Stimulated activated naive B cell treated with anti-CD40 and anti-IgM and Interleukin-4, amounts not matched to agents 10 μg/mL and 1 μg/mL and 100 μg/mL, for 72 hours (primary cell): ENCODE measurements around the gene PLPPR3.

Experiments
- ATAC-seq, 2 donors: fragments of 150-1000 bp; cut with Tn5 transposase; replicated peaks; 2 replicates each; pipeline ENCODE4 v1.10.0; 2021; ENCODE audit warnings: moderate library complexity in 1 of 2
- DNase-seq: peaks from one replicate; pipeline ENCODE4 v3.0.0; 2021
- H3K27ac Mint-ChIP-seq: one replicate; pipeline ENCODE4 v1.8.0; 2022; ENCODE audit warnings: mild to moderate bottlenecking, mixed read lengths
- H3K27me3 Mint-ChIP-seq, 2 donors: one replicate each; pipeline ENCODE4 v1.8.0; 2022; ENCODE audit warnings: mixed read lengths in 2 of 2
- H3K36me3 Mint-ChIP-seq, 2 donors: one replicate each; pipeline ENCODE4 v1.8.0; 2022; ENCODE audit warnings: mixed read lengths in 2 of 2, mild to moderate bottlenecking in 1 of 2
- H3K4me1 Mint-ChIP-seq, 2 donors: one replicate each; pipeline ENCODE4 v1.8.0; 2022; ENCODE audit warnings: mixed read lengths in 2 of 2, mild to moderate bottlenecking in 1 of 2
- H3K4me3 Mint-ChIP-seq, 2 donors: one replicate each; pipeline ENCODE4 v1.8.0; 2022; ENCODE audit warnings: mild to moderate bottlenecking in 2 of 2, mixed read lengths in 2 of 2, moderate library complexity in 1 of 2
- H3K9me3 Mint-ChIP-seq, 2 donors: one replicate each; pipeline ENCODE4 v1.8.0; 2022; ENCODE audit warnings: mixed read lengths in 2 of 2, mild to moderate bottlenecking in 1 of 2

The PLPPR3 gene

GRCh38 chr19:821825-822503 lies at the start of gene PLPPR3:
Gene PLPPR3 (minus strand): TSS chr19:821955. CDS start chr19:821559, 396 bp downstream.
- ATAC-seq (no peak), DNase-seq (no peak)
- no peak within 1 kb of the TSS for H3K27ac Mint-ChIP-seq
- peaks cover under 1% of the 10 kb centered on the region in 2 donors for H3K9me3 Mint-ChIP-seq
- peaks cover 17 to 25% of the 10 kb centered on the region in 2 donors for H3K27me3 Mint-ChIP-seq
- H3K36me3 Mint-ChIP-seq = peaks cover 1 to 4% of the 10 kb centered on the region in 2 donors
- peaks cover 0 to 1% of the 10 kb centered on the region in 2 donors for H3K4me1 Mint-ChIP-seq
- peak within 1 kb of the TSS; percentile 36 to 53 for H3K4me3 Mint-ChIP-seq

GRCh38 chr19:870963-871401 lies 49.2 kb upstream of the PLPPR3 start:
- Mint-ChIP-seq H3K4me3 (no peak overlapping the region), H3K36me3 (peaks cover 46 to 49% of the 10 kb centered on the region in 2 donors), H3K27me3 (no peaks in the 10 kb centered on the region), H3K27ac (no peak overlapping the region), H3K9me3 (peaks cover 0 to 1% of the 10 kb centered on the region in 2 donors), H3K4me1 (peaks cover 10 to 16% of the 10 kb centered on the region in 2 donors)
- DNase-seq (no peak), ATAC-seq (no peak)

GRCh38 chr19:870314-870713 lies 48.6 kb upstream of the PLPPR3 start:
- Mint-ChIP-seq H3K36me3 (peaks cover 45% of the 10 kb centered on the region in 2 donors), H3K27ac (no peak overlapping the region), H3K4me1 (peaks cover 10 to 16% of the 10 kb centered on the region in 2 donors), H3K4me3 (no peak overlapping the region), H3K9me3 (peaks cover 0 to 1% of the 10 kb centered on the region in 2 donors), H3K27me3 (no peaks in the 10 kb centered on the region)
- ATAC-seq = no peak
- no peak for DNase-seq

- H3K27me3 Mint-ChIP-seq = no peaks in the 10 kb centered on the region
- H3K36me3 Mint-ChIP-seq = peaks cover 45% of the 10 kb centered on the region in 2 donors
- ATAC-seq = no peak
- DNase-seq = no peak
- H3K27ac Mint-ChIP-seq = peak overlapping the region; percentile 85
- peaks cover 0 to 1% of the 10 kb centered on the region in 2 donors for H3K9me3 Mint-ChIP-seq
- H3K4me3 Mint-ChIP-seq = no peak overlapping the region
- H3K4me1 Mint-ChIP-seq = peaks cover 10 to 16% of the 10 kb centered on the region in 2 donors
These were observed 47.8 kb upstream of the PLPPR3 start for GRCh38 chr19:869245-870177.

- Mint-ChIP-seq H3K4me3 (no peak overlapping the region), H3K9me3 (peaks cover 0 to 1% of the 10 kb centered on the region in 2 donors), H3K4me1 (peaks cover 14 to 22% of the 10 kb centered on the region in 2 donors), H3K27ac (no peak overlapping the region), H3K36me3 (peaks cover 40 to 41% of the 10 kb centered on the region in 2 donors), H3K27me3 (no peaks in the 10 kb centered on the region)
- no peak for ATAC-seq
- DNase-seq = no peak
These were observed 46.9 kb upstream of the PLPPR3 start for GRCh38 chr19:868458-869244.

- DNase-seq (no peak), ATAC-seq (no peak)
- Mint-ChIP-seq H3K9me3 (peaks cover 0 to 1% of the 10 kb centered on the region in 2 donors), H3K4me1 (peaks cover 16 to 28% of the 10 kb centered on the region in 2 donors), H3K27me3 (peaks cover 0 to under 1% of the 10 kb centered on the region in 2 donors), H3K36me3 (peaks cover 40 to 41% of the 10 kb centered on the region in 2 donors), H3K27ac (peak overlapping the region; percentile 60), H3K4me3 (no peak overlapping the region)
These were observed 46.2 kb upstream of the PLPPR3 start for GRCh38 chr19:867855-868457.

GRCh38 chr19:867301-867793 lies 45.6 kb upstream of the PLPPR3 start:
- H3K4me1 Mint-ChIP-seq = peaks cover 16 to 28% of the 10 kb centered on the region in 2 donors
- H3K27ac Mint-ChIP-seq = peak overlapping the region; percentile 60
- H3K27me3 Mint-ChIP-seq = peaks cover 5 to 7% of the 10 kb centered on the region in 2 donors
- ATAC-seq (no peak), DNase-seq (no peak)
- no peak overlapping the region for H3K4me3 Mint-ChIP-seq
- H3K9me3 Mint-ChIP-seq = peaks cover 0 to 1% of the 10 kb centered on the region in 2 donors
- H3K36me3 Mint-ChIP-seq = peaks cover 36 to 41% of the 10 kb centered on the region in 2 donors

GRCh38 chr19:866769-867300 lies 45.1 kb upstream of the PLPPR3 start:
- no peak overlapping the region for H3K27ac Mint-ChIP-seq
- DNase-seq (no peak), ATAC-seq (no peak)
- H3K27me3 Mint-ChIP-seq = peaks cover 5 to 8% of the 10 kb centered on the region in 2 donors
- H3K9me3 Mint-ChIP-seq = peaks cover 0 to 1% of the 10 kb centered on the region in 2 donors
- no peak overlapping the region for H3K4me3 Mint-ChIP-seq
- H3K36me3 Mint-ChIP-seq = peaks cover 32 to 39% of the 10 kb centered on the region in 2 donors
- peaks cover 12 to 25% of the 10 kb centered on the region in 2 donors for H3K4me1 Mint-ChIP-seq

- Mint-ChIP-seq H3K27ac (peak overlapping the region; percentile 86), H3K4me3 (peak overlapping the region; percentile 64 to 74), H3K36me3 (peaks cover 9 to 11% of the 10 kb centered on the region in 2 donors), H3K9me3 (no peaks in the 10 kb centered on the region), H3K4me1 (peaks cover 10 to 32% of the 10 kb centered on the region in 2 donors), H3K27me3 (peaks cover 10 to 25% of the 10 kb centered on the region in 2 donors)
- ATAC-seq = no peak
- DNase-seq = no peak
These were observed 41.5 kb upstream of the PLPPR3 start for GRCh38 chr19:863315-863620.

- H3K27ac Mint-ChIP-seq = peak overlapping the region; percentile 86
These were observed 41.0 kb upstream of the PLPPR3 start for GRCh38 chr19:862581-863314.

GRCh38 chr19:861756-862580 lies 40.2 kb upstream of the PLPPR3 start:
- Mint-ChIP-seq H3K4me3 (peak overlapping the region; percentile 67 to 70), H3K9me3 (peaks cover 0 to 1% of the 10 kb centered on the region in 2 donors), H3K27ac (peak overlapping the region; percentile 77), H3K36me3 (peaks cover 0 to 4% of the 10 kb centered on the region in 2 donors), H3K4me1 (peaks cover 10 to 27% of the 10 kb centered on the region in 2 donors), H3K27me3 (peaks cover 11 to 34% of the 10 kb centered on the region in 2 donors)
- ATAC-seq (peak; percentile 26 to 33), DNase-seq (no peak)

More at GRCh38 chr19:862581-863314, 41.0 kb upstream of the PLPPR3 start:
- peaks cover 10 to 32% of the 10 kb centered on the region in 2 donors for H3K4me1 Mint-ChIP-seq
- ATAC-seq (peak; percentile 52 to 59), DNase-seq (peak; percentile 54)
- no peaks in the 10 kb centered on the region for H3K9me3 Mint-ChIP-seq
- peaks cover 11 to 30% of the 10 kb centered on the region in 2 donors for H3K27me3 Mint-ChIP-seq
- H3K4me3 Mint-ChIP-seq = peak overlapping the region; percentile 70 to 74
- H3K36me3 Mint-ChIP-seq = peaks cover 6 to 10% of the 10 kb centered on the region in 2 donors
